Effector memory CD8-positive, alpha-beta T cell (primary cell): ENCODE data around the gene ZNF423.

Source experiments
- ATAC-seq: fragments of 150-1000 bp; cut with Tn5 transposase; replicated peaks from 2 replicates; pipeline ENCODE4 v1.10.0; 2021; ENCODE audit warnings: mild to moderate bottlenecking, moderate library complexity
- DNase-seq, 3 experiments: peaks; one replicate each; pipeline ENCODE4 v3.0.0; 2021
- H3K27ac Mint-ChIP-seq, 2 donors: one replicate each; pipeline ENCODE4 v1.8.0; 2022; ENCODE audit warnings: mild to moderate bottlenecking in 2 of 2, mixed read lengths in 2 of 2, moderate library complexity in 2 of 2
- H3K27me3 Mint-ChIP-seq, 2 donors: one replicate each; pipeline ENCODE4 v1.8.0; 2022; ENCODE audit warnings: mixed read lengths in 2 of 2
- H3K36me3 Mint-ChIP-seq: one replicate; pipeline ENCODE4 v1.8.0; 2022; ENCODE audit warnings: mild to moderate bottlenecking, moderate library complexity, mixed read lengths; ENCODE audit not compliant: insufficient read depth
- H3K4me1 Mint-ChIP-seq, 2 donors: one replicate each; pipeline ENCODE4 v1.8.0; 2022; ENCODE audit warnings: low read depth in 2 of 2, mixed read lengths in 2 of 2
- H3K4me3 Mint-ChIP-seq, 2 donors: one replicate each; pipeline ENCODE4 v1.8.0; 2022; ENCODE audit warnings: mild to moderate bottlenecking in 2 of 2, mixed read lengths in 2 of 2, moderate library complexity in 2 of 2
- H3K9me3 Mint-ChIP-seq, 2 donors: one replicate each; pipeline ENCODE4 v1.8.0; 2022; ENCODE audit warnings: mixed read lengths in 2 of 2

The ZNF423 gene

DNA sequence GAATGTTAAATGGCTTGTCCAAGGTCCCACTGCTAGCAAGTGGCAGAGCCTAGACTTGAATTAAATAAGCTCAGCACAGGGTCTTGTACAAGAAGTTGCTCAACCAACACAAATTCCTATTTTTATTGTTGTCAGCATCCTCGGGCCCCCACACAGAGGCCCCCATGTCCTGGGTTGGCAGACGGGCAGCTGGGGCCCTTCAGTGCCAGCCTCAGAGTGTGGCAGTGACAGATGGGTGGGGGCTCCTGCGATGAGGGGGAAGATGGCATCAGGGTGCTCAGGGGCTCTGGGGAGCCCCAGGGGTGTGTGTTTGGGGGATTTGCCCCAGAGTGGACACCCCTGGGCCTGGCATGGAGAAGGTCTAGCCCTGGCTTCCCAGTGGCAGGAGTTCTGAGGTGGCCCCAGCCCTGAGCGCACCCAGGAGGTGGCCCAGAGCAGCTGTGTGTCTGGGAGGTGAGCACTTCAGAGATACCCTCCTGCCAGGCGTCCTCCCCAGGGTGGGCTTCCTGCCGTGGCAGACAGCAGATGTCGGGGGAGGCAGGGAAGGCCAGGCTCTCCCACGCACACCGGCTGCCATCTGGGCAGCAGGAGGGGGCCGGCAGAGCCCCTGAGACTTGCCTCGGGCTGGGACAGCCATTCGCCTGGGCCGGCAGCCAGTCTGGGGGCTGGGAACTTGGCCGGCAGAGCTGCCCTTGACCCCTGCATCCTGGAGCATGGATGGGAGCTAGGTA, 331.5 kb downstream of the ZNF423 start:
- Mint-ChIP-seq H3K36me3 (peaks cover 6% of the 10 kb centered on the region), H3K9me3 (no peaks in the 10 kb centered on the region), H3K27ac (no peak overlapping the region), H3K4me1 (no peaks in the 10 kb centered on the region), H3K4me3 (no peak overlapping the region), H3K27me3 (peaks cover 0 to 42% of the 10 kb centered on the region in 2 donors)
- DNase-seq: no peak
- ATAC-seq: no peak

DNA sequence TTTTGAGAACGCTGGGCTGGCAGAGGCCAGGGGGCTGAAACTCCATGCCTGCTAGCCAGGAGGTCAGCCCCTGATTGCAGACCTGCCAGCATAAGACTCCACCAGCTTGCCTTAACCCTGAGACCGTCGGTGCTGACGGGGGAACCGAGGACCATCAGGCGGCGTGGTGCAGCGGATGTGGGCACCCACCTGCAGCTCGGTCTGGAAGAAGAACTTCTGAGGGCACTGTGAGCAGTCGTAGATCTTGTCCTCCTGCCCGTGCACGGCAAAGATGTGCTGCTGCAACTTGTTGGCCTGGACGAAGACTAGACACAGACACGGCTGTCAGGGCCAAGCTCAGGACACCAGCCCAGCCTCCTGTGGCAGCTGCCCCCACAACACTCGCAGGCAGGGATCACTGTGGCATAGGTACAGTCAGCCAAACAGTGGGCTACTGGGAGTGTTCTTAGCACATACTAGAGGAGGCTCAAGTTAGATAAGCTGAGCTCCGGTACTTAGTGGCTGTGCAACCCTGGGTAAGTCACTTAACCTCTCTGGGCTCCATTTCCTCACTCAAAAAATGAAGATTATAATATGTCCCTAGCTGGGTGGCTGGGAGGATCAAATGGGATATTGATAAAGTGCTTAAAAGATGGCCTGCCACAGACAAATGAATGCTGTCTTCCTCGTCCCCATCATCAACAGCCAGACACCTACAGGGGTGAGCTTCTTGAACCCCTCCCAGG, 332.3 kb downstream of the ZNF423 start:
- no peak for ATAC-seq
- Mint-ChIP-seq H3K27ac (no peak overlapping the region), H3K27me3 (peaks cover 0 to 42% of the 10 kb centered on the region in 2 donors), H3K36me3 (peaks cover 6% of the 10 kb centered on the region), H3K9me3 (no peaks in the 10 kb centered on the region), H3K4me1 (no peaks in the 10 kb centered on the region), H3K4me3 (no peak overlapping the region)
- no peak for DNase-seq

DNA sequence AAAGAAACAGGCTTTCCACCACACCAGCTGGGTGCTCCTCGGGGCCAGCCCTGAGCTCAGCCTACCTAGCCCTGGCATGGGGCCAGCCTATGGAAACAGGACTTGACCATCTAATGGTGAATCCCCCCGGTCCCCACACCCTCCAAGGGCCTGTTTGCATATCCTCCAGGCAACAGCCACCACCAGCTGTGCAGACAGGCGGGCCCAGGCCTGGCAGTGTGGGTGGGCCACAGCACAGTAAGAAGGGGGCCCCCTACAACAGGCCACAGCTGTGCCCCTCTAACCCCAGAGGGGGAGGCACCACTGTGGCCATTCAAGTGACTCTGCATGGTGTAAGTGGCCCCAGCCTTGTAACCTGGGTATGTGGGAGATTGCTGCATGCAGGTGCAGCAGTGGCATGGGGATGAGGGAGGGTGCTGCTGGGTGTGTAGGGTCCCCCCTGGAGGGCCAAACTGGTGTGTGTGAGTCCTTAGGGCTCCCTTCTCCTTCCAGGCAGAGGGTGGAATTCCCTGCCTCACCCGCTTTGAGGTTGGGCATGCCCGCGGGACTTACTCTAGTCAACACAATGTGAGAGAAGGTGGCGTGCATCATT, 334.1 kb downstream of the ZNF423 start:
- ATAC-seq: no peak
- no peak overlapping the region for H3K27ac Mint-ChIP-seq
- no peaks in the 10 kb centered on the region for H3K9me3 Mint-ChIP-seq
- H3K4me1 Mint-ChIP-seq: no peaks in the 10 kb centered on the region
- peaks cover 3% of the 10 kb centered on the region for H3K36me3 Mint-ChIP-seq
- peaks cover 0 to 29% of the 10 kb centered on the region in 2 donors for H3K27me3 Mint-ChIP-seq
- no peak for DNase-seq
- H3K4me3 Mint-ChIP-seq: no peak overlapping the region

DNA sequence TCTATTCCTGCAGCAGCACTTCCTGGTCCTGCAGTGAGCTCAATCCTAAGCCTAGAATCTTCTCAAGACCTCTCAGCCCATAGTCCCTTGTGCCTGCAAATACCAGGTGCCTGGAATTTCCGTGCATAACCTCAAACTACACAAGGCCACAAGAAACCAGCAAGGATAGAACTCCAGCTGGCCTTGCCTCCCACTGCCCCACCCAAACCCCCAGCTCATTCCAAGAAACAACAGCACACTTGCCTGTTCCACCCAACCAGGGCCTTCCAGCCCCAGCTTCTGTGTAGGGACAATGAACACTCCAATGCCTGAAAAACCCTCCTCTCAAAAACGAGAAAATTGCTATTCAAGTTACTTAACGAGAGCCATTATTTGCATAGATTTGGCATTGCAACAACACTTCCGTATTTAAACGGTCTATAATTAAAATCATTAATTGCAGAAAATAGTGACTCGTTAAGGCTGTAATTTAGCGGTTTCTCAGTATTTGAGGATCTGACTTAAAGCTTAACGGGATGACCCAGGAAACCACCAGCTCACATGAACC, 335.3 kb downstream of the ZNF423 start:
- H3K36me3 Mint-ChIP-seq: no peaks in the 10 kb centered on the region
- no peak overlapping the region for H3K4me3 Mint-ChIP-seq
- H3K27me3 Mint-ChIP-seq: peaks cover 0 to 23% of the 10 kb centered on the region in 2 donors
- ATAC-seq (no peak), DNase-seq (no peak)
- H3K4me1 Mint-ChIP-seq: no peaks in the 10 kb centered on the region
- no peaks in the 10 kb centered on the region for H3K9me3 Mint-ChIP-seq
- no peak overlapping the region for H3K27ac Mint-ChIP-seq

DNA sequence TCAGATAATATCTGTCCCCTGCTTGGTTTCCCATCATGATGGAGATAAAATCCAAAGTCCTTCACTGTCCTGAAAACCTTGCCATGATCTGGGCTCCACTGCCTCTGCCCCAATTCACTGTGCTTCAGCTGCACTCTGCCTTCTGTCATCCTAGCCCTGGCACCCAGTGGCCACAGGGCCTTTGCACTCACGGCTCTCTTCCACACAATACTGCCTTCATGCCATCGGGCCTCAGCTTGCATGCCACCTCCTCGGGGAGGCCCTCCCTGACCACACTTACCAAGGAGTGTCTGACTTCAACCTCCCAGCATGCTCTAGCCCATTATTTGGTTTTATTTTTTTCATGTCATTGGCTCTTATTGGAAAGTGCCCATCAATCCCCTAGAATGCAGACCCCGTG, 336.2 kb downstream of the ZNF423 start:
- no peaks in the 10 kb centered on the region for H3K36me3 Mint-ChIP-seq
- peaks cover 0 to 23% of the 10 kb centered on the region in 2 donors for H3K27me3 Mint-ChIP-seq
- ATAC-seq (no peak), DNase-seq (no peak)
- peak overlapping the region in 1 of 2 donors; percentile 20 for H3K27ac Mint-ChIP-seq
- no peaks in the 10 kb centered on the region for H3K4me1 Mint-ChIP-seq
- H3K9me3 Mint-ChIP-seq: no peaks in the 10 kb centered on the region
- no peak overlapping the region for H3K4me3 Mint-ChIP-seq

GRCh38 chr16:49519008-49519656, 336.8 kb downstream of the ZNF423 start:
- Mint-ChIP-seq H3K27me3 (peaks cover 0 to 23% of the 10 kb centered on the region in 2 donors), H3K27ac (no peak overlapping the region), H3K36me3 (no peaks in the 10 kb centered on the region), H3K4me1 (no peaks in the 10 kb centered on the region), H3K9me3 (no peaks in the 10 kb centered on the region), H3K4me3 (no peak overlapping the region)
- ATAC-seq (no peak), DNase-seq (no peak)

GRCh38 chr16:49516382-49517036, 339.4 kb downstream of the ZNF423 start:
- ATAC-seq (no peak), DNase-seq (no peak)
- Mint-ChIP-seq H3K4me3 (no peak overlapping the region), H3K36me3 (no peaks in the 10 kb centered on the region), H3K4me1 (no peaks in the 10 kb centered on the region), H3K27ac (no peak overlapping the region), H3K9me3 (no peaks in the 10 kb centered on the region), H3K27me3 (peaks cover 0 to 8% of the 10 kb centered on the region in 2 donors)

DNA sequence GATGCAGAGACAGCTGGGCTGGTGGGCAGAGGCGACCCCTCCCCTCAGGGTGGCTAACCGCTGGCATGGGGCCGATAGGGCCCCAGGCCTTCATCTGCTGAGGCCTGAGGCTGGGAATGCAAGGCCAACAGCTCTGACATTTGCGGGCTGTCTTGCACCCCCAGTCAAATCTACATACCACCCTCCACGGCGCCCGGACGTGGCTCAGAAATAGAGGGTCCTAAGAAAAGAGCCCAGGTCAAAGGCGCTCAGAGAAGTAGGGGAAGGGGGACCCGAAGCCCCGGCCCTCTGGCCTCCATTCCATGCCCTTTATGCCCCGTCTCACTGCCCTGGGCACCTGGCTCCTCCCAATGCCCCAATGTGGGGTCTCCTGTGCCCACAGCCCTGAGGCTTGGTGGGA, 340.1 kb downstream of the ZNF423 start:
- Mint-ChIP-seq H3K9me3 (no peaks in the 10 kb centered on the region), H3K27ac (no peak overlapping the region), H3K27me3 (peaks cover 0 to 8% of the 10 kb centered on the region in 2 donors), H3K4me3 (no peak overlapping the region), H3K4me1 (no peaks in the 10 kb centered on the region), H3K36me3 (no peaks in the 10 kb centered on the region)
- no peak for ATAC-seq
- DNase-seq: no peak

GRCh38 chr16:49515016-49515565, 340.8 kb downstream of the ZNF423 start:
- H3K4me3 Mint-ChIP-seq: no peak overlapping the region
- no peak for DNase-seq
- no peak overlapping the region for H3K27ac Mint-ChIP-seq
- peaks cover 0 to 8% of the 10 kb centered on the region in 2 donors for H3K27me3 Mint-ChIP-seq
- no peaks in the 10 kb centered on the region for H3K36me3 Mint-ChIP-seq
- no peak for ATAC-seq
- H3K9me3 Mint-ChIP-seq: no peaks in the 10 kb centered on the region
- H3K4me1 Mint-ChIP-seq: no peaks in the 10 kb centered on the region

- H3K27me3 Mint-ChIP-seq: peaks cover 0 to 8% of the 10 kb centered on the region in 2 donors
- H3K27ac Mint-ChIP-seq: no peak overlapping the region
- H3K36me3 Mint-ChIP-seq: no peaks in the 10 kb centered on the region
- DNase-seq: no peak
- no peak for ATAC-seq
- H3K4me3 Mint-ChIP-seq: no peak overlapping the region
- H3K9me3 Mint-ChIP-seq: no peaks in the 10 kb centered on the region
- no peaks in the 10 kb centered on the region for H3K4me1 Mint-ChIP-seq
Measured at GRCh38 chr16:49514073-49514980, 341.6 kb downstream of the ZNF423 start.

- no peak overlapping the region for H3K4me3 Mint-ChIP-seq
- H3K27ac Mint-ChIP-seq: peak overlapping the region in 1 of 2 donors; percentile 29
- no peaks in the 10 kb centered on the region for H3K4me1 Mint-ChIP-seq
- no peaks in the 10 kb centered on the region for H3K36me3 Mint-ChIP-seq
- ATAC-seq (no peak), DNase-seq (no peak)
- H3K9me3 Mint-ChIP-seq: no peaks in the 10 kb centered on the region
- H3K27me3 Mint-ChIP-seq: peaks cover 0 to 8% of the 10 kb centered on the region in 2 donors
Measured at GRCh38 chr16:49513040-49513439, 342.9 kb downstream of the ZNF423 start.

- Mint-ChIP-seq H3K4me3 (no peak overlapping the region), H3K4me1 (no peaks in the 10 kb centered on the region), H3K27me3 (no peaks in the 10 kb centered on the region), H3K9me3 (no peaks in the 10 kb centered on the region), H3K27ac (no peak overlapping the region), H3K36me3 (no peaks in the 10 kb centered on the region)
- ATAC-seq (no peak), DNase-seq (no peak)
Measured at GRCh38 chr16:49510654-49511305, 345.1 kb downstream of the ZNF423 start.
